Measurements from ENCODE around the gene MMP28.

Gene MMP28

DNA sequence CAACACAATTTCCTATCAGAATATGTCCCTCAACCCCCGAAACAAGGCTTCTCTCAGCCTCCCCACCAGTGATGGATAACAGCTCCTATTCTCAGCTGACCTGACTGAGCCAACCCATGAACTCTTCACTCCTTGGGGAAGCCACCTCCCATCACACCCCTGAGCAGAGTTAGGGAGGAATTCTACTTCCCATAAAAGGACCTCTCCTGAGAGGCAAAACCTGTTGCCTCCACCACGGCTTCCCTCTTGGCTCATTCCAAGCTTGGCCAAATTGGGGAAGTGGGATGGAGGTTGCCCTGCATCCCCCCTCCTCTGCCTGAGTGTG, 69.7 kb downstream of the MMP28 start:
- TF ChIP-seq, protein P1, sequence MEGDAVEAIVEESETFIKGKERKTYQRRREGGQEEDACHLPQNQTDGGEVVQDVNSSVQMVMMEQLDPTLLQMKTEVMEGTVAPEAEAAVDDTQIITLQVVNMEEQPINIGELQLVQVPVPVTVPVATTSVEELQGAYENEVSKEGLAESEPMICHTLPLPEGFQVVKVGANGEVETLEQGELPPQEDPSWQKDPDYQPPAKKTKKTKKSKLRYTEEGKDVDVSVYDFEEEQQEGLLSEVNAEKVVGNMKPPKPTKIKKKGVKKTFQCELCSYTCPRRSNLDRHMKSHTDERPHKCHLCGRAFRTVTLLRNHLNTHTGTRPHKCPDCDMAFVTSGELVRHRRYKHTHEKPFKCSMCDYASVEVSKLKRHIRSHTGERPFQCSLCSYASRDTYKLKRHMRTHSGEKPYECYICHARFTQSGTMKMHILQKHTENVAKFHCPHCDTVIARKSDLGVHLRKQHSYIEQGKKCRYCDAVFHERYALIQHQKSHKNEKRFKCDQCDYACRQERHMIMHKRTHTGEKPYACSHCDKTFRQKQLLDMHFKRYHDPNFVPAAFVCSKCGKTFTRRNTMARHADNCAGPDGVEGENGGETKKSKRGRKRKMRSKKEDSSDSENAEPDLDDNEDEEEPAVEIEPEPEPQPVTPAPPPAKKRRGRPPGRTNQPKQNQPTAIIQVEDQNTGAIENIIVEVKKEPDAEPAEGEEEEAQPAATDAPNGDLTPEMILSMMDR (IDR thresholded peaks at IDR 0.05; ENCODE audit: borderline replicate concordance, control extremely low read depth, extremely low read depth, insufficient read depth, missing control alignments), result no peak
- in situ Hi-C loops (cut with MboI; ENCODE audit: low sequenced_read_pairs, unreplicated experiment), result loop anchor here (25.0 kb wide), 2 partner anchors 413 to 563 kb away; no protein-coding TSS in a partner anchor
- no peak for DNase-seq (ENCODE audit: low spot score)

DNA sequence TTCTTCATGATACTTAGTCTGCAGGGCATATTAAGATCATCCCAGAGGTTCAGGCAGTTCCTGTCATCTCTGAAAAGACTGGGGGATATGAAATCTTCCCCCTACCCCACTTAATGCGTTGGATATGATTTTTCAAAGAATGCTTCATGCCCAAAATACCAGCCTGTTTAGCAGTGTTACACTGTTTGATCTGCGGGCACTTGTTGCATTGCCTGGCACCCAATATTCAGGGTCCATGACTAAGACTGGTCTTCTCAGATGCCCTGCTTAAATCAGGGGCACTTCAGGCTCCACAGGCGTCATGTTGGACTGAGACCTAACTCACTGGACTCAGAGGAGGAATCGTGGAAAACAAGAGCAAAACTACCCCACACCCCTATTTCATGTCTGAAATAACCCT, 70.4 kb downstream of the MMP28 start:
- in situ Hi-C loops (cut with MboI; ENCODE audit: low sequenced_read_pairs, unreplicated experiment), result loop anchor here (25.0 kb wide), 2 partner anchors 413 to 563 kb away; no protein-coding TSS in a partner anchor
- DNase-seq (ENCODE audit: low spot score), result no peak
- TF ChIP-seq, protein P1 (IDR thresholded peaks at IDR 0.05; ENCODE audit: borderline replicate concordance, control extremely low read depth, extremely low read depth, insufficient read depth, missing control alignments), result no peak

DNA sequence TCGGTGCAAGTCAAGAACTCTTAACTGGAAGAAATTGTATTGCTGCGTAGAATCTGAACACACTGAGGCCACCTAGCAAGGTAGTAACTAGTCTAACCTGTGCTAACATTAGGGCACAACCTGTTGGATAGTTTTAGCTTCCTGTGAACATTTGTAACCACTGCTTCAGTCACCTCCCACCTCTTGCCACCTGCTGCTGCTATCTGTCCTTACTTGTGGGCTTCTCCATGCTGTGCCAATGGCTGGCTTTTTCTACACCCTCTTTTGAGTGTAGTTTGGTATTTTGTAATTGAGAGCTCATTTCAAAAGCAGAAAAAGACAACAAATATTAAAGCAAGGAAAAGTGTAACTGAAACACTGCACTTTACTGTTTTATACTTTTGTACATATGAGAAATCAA, 71.7 kb downstream of the MMP28 start:
- TF ChIP-seq, protein P1 (IDR thresholded peaks at IDR 0.05; ENCODE audit: borderline replicate concordance, control extremely low read depth, extremely low read depth, insufficient read depth, missing control alignments), result no peak
- in situ Hi-C loops (cut with MboI; ENCODE audit: low sequenced_read_pairs, unreplicated experiment), result no loop called here
- DNase-seq (ENCODE audit: low spot score), result no peak

DNA sequence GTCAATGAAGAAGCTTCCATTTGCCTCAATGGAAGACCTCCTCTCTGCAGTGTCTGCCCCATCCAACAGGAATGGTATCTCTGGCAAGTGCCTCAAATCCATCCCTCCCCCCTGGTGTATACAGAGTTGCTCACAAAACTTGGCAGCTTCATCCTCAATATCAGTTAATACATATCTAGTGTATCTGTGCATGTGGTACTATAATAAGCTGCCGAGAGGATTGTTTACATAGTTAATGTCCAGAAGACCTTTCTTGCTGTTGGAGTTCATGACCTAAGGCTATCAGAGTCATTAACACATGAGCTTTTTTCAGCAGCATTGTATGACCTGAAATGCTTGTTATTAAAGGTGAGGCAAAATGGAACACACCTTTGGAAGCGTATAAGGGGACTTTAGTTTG, 78.0 kb downstream of the MMP28 start:
- TF ChIP-seq, protein P1 (IDR thresholded peaks at IDR 0.05; ENCODE audit: borderline replicate concordance, control extremely low read depth, extremely low read depth, insufficient read depth, missing control alignments), result no peak
- in situ Hi-C loops (cut with MboI; ENCODE audit: low sequenced_read_pairs, unreplicated experiment), result no loop called here
- DNase-seq (ENCODE audit: low spot score), result no peak

DNA sequence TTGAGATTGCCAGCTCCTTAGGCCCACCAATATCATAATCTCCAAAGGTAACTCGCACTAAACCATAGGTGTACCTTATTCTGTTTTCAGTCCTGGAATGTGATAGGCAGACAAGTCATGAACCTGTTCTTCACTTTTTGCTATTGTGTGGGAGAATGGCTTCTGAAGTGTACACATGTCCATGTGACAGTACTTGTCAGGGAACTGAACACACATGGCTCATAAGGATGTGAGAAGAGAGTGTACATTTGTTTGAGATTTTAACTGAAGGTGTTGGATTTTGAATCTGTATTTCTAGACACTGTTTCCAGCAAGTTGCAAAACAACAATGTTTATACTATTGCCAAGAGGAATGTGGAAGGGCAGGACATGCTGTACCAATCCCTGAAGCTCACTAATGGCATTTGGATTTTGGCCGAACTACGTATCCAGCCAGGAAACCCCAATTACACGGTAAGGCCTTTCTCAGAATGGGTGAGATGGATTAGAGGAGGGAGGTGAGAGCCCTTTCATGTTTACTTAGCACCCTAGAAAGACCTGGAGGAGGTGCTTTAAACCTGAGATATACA, 78.5 kb downstream of the MMP28 start:
- no peak for DNase-seq (ENCODE audit: low spot score)
- TF ChIP-seq, protein P1 (IDR thresholded peaks at IDR 0.05; ENCODE audit: borderline replicate concordance, control extremely low read depth, extremely low read depth, insufficient read depth, missing control alignments), result no peak
- in situ Hi-C loops (cut with MboI; ENCODE audit: low sequenced_read_pairs, unreplicated experiment), result no loop called here

DNA sequence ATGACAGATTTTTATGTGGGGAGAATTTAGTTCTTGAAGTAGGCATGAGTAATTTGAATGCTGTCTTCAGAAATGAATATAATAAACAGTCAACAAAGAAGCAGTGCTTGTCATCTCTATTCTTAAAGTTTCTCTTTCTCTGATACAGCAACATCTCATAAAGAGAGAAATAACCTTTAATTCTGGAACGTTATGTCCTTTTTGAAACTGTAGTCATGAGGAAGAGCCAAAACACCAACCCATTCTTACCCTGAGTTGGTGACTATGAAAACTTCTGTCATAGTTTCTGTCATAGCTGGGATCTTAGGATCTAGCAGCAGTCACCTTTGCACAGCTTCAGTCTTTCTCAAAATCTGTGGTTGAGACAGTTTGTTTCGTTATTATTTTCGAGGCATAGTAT, 79.3 kb downstream of the MMP28 start:
- in situ Hi-C loops (cut with MboI; ENCODE audit: low sequenced_read_pairs, unreplicated experiment), result no loop called here
- no peak for DNase-seq (ENCODE audit: low spot score)
- TF ChIP-seq, protein P1 (IDR thresholded peaks at IDR 0.05; ENCODE audit: borderline replicate concordance, control extremely low read depth, extremely low read depth, insufficient read depth, missing control alignments), result no peak

All from GM13976 (cell line).